ENCODE data around the gene AGBL1.

AGBL1 gene

DNA sequence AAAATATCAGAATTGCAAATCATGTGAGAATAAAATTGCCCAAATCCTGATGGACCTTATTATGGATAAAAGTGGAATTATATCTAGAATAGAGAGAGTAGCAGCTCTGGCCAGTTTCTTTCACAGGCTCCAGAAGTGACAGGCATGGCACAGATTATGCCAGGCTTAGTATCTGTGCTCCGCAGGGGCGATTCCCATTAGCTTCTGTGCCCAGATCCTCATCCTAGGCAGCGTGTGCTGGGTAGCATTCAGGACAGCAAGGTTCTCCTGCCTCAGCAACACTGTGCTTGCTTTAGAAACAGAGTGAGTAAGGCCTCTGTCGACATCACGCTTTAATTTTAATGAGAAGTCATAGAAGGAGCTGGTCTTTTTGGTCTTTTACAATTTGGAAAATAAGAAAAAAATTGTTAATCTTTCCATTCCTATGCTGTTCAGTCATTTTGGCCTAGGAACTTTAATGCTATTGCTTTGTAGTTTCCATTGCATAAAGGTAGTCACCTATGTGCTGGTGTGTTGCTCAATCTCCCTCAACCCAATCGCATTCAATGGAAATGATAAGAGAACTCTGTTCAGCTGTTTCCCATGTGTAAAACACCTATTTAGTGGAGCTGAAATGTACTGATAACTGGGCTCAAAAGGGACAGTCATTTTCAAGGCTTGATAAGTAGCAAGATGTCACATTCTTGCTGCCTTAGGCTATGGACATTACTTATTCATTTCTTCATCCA lies 770.1 kb downstream of the AGBL1 start:
- no peak overlapping the region for H3K4me3 ChIP-seq (replicated peaks in 1 of 2; ENCODE audit: low read depth in 2 of 2, low read length in 2 of 2)
- TF ChIP-seq, protein P1, sequence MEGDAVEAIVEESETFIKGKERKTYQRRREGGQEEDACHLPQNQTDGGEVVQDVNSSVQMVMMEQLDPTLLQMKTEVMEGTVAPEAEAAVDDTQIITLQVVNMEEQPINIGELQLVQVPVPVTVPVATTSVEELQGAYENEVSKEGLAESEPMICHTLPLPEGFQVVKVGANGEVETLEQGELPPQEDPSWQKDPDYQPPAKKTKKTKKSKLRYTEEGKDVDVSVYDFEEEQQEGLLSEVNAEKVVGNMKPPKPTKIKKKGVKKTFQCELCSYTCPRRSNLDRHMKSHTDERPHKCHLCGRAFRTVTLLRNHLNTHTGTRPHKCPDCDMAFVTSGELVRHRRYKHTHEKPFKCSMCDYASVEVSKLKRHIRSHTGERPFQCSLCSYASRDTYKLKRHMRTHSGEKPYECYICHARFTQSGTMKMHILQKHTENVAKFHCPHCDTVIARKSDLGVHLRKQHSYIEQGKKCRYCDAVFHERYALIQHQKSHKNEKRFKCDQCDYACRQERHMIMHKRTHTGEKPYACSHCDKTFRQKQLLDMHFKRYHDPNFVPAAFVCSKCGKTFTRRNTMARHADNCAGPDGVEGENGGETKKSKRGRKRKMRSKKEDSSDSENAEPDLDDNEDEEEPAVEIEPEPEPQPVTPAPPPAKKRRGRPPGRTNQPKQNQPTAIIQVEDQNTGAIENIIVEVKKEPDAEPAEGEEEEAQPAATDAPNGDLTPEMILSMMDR (IDR thresholded peaks at IDR 0.05; ENCODE audit: low read depth, low read length): no peak
- DNase-seq (ENCODE audit: low read depth in 2 of 2): no peak

DNA sequence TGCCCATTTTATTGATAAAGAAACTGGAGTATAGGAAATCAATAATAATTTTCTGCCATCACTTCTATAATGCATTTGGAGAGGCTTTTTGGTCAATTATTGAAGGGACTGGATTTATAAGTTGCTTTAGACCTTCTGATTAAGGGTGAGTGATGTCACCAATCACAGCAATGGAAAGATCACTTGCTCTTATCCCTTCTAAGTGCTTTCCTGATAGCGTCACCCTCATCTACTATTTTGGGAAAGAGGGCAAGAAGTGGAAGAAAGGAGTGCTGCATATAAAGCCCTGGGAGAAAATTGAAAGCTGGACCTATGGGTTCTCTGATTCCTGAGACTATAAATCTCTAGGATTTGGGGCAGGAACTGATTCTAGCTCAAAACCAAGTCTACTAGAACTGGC lies 771.3 kb downstream of the AGBL1 start:
- H3K4me3 ChIP-seq (replicated peaks in 1 of 2; ENCODE audit: low read depth in 2 of 2, low read length in 2 of 2): no peak overlapping the region
- no peak for DNase-seq (ENCODE audit: low read depth in 2 of 2)
- TF ChIP-seq, protein P1 (IDR thresholded peaks at IDR 0.05; ENCODE audit: low read depth, low read length): no peak

DNA sequence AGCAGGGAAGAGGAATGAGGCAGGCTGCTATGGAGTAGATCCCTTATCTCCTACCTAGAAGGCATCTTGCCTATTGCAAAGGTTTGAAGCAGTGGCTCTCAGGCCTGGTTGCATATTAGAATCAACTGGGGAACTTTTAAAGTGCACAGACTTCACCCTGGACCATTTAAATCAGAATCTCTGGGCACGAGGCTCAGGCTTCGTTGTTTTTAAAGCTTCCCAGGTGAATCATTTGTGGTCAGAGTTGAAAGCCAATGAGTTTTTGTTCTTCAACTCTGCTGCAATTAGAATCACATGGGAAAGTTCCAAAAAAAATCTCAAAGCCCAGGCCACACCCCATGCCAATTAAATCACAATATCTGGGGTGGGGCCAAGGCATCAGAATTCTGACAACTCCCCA lies 773.1 kb downstream of the AGBL1 start:
- TF ChIP-seq, protein P1 (IDR thresholded peaks at IDR 0.05; ENCODE audit: low read depth, low read length): no peak
- H3K4me3 ChIP-seq (replicated peaks in 1 of 2; ENCODE audit: low read depth in 2 of 2, low read length in 2 of 2): no peak overlapping the region
- peak in 1 of 2 donors; percentile 18 for DNase-seq (ENCODE audit: low read depth in 2 of 2)

DNA sequence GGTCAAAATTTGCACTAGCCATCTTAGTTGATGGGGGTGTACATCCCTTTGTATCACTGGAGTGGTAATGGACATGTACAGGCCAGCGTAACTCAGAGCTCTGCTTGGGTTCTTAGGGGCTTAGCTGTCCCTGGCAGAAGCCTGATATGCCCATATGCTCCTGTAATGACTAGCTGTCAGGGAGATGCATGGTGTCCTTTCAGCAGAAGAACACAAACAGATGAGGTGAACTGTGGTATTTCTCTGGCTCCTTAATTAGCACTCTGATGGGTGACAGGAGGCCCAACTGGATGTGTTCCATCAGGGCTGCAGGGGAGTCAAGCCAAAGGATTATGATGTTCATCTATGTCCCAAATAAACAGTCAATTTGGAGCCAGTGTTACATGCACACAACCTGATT lies 774.5 kb downstream of the AGBL1 start:
- no peak for DNase-seq (ENCODE audit: low read depth in 2 of 2)
- H3K4me3 ChIP-seq (replicated peaks in 1 of 2; ENCODE audit: low read depth in 2 of 2, low read length in 2 of 2): no peak overlapping the region
- TF ChIP-seq, protein P1 (IDR thresholded peaks at IDR 0.05; ENCODE audit: low read depth, low read length): no peak

DNA sequence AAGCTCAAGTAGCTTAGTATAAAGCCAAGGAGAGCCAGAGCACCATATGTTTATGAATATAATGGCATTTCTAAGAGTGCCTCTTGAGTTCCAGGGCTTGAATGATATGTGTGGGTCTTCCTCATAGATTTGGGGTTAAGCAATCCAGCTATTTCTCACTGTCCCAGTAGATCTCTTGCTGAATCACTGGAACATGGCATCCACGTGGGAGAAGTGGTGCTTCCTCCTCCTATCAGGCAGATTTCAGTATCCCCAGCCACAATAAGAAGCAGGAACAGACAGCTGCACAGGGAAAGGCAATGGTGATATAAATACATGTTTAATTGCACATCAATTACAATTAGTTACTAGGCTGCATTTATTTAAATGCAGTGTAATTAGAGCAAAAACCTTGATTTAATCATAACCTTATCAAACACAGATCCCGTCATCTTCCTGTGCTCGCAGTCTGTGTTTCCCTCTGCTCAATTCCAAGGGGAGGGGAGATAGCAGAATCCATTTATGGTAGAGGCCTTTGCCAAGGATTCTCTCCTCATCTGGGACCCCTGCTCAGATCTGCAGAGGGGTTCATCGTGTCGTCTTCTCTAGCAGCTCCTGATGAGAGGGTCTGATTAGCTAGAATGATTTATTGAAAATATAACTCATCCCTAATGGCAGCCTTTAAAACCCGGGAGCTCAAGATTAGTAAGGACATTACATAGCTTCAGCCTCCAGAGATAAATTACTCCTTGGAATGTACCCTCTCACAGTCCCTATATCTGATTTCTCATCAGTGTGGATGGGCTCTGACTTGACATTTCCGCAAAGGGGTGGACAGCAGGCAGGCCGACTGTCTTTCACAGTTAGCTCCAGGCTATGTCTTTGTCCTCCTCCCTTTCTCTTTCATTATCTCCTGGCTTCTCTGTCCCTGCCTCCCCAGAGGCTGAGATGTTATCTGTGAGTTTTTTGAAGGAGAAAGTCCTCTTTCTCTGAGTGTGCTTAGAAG lies 775.9 kb downstream of the AGBL1 start:
- no peak overlapping the region for H3K4me3 ChIP-seq (replicated peaks in 1 of 2; ENCODE audit: low read depth in 2 of 2, low read length in 2 of 2)
- peak in 1 of 2 donors; percentile 58 for DNase-seq (ENCODE audit: low read depth in 2 of 2)
- TF ChIP-seq, protein P1 (IDR thresholded peaks at IDR 0.05; ENCODE audit: low read depth, low read length): no peak

DNA sequence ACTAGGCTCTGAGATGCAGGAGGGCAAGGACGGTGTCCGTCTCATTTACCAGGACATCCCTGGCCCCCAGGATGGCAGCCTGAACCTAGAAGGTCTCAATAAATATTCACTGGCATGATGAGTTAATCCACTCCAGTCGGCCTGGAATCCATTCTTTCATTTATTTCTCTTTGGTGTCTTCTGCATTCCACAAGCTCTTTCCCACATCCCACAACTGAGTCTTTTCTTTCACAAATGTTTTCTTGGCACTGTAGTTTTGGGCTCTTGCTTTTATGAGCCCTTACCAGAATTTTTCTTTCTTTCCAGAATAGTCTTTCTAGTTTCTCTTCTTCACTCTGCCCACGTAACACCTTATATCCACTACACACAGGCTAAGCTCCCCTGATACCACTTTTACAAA lies 778.0 kb downstream of the AGBL1 start:
- no peak overlapping the region for H3K4me3 ChIP-seq (replicated peaks in 1 of 2; ENCODE audit: low read depth in 2 of 2, low read length in 2 of 2)
- DNase-seq (ENCODE audit: low read depth in 2 of 2): no peak
- TF ChIP-seq, protein P1 (IDR thresholded peaks at IDR 0.05; ENCODE audit: low read depth, low read length): no peak
